ENCODE measurements around the gene CACNB2.

Gene CACNB2

GRCh38 chr10:18350340-18350739 is 210.1 kb downstream of the CACNB2 start:
- no peak for DNase-seq

DNA sequence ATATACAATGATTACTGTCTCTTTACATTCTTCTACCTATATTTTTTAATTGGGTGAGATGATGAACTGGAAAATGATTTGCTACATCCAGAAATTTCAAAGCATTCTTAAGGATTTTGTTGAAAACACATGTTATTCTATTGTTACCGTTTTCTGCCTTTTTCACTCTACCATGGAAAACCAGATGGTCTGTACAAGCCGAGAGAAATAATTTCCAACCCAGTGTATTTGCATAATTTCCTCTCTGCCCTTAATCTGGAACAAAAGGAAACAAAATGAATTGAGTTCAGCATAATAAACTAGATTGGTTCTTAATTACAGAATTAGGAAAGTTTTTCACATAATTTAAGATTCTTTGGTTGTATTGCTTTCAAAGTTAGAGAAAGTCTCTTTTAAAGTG is 211.2 kb downstream of the CACNB2 start:
- DNase-seq, result no peak

DNA sequence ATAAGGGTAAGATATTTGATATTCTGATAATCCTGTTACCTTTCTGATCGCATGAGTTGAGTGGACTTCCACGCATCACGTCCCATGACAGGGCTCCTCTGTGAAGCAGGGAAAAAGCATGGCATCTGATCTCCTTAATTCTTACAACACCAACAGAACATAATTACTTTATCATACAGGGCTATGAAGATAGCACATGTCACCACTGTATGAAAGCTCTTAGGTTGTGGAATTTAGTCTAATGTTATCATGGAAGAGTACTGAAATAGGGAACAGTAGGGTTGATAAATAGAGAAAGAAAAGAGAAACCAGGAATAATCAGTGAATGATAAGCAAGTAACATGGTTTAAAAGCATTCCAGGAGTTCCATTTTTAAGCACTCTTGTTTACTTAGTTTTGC is 212.0 kb downstream of the CACNB2 start:
- no peak for DNase-seq

DNA sequence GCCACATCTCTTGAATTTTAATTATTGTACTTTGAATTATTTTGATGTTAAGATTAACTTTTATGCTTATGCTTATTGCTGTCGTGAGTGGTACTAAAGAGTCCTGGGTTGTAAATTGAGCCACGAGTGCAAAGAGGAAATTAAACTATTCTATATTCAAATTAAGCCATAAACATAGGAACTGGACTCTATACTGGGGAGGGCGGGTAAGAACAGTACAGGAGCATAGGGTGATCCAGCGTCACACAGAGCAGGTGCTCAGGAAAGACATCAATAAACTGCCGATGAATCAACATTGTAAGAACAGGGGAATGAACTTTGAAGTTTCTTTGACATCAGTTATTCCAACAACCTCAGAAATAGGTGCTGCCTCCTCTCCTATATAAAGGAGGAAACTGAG is 219.6 kb downstream of the CACNB2 start:
- DNase-seq, result no peak

DNA sequence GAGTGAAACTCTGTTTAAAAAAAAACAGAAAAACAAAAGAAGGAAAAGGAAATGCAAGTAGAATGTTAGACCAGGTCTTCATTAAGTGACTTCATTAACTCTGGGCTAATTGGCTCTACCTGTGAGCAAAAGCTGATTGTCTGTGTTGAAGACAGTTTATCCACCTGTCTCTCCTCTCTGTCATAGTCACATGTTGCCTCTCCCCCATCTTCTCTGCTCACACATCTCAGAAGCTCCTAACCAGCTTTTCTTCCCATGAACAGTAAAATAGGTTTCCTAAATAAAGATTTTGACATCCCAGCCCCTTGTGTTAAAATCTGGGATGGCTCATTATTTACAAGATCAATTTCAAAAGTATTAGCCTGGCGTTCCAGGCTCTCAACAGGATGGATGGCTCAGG is 222.7 kb downstream of the CACNB2 start:
- no peak for DNase-seq

DNA sequence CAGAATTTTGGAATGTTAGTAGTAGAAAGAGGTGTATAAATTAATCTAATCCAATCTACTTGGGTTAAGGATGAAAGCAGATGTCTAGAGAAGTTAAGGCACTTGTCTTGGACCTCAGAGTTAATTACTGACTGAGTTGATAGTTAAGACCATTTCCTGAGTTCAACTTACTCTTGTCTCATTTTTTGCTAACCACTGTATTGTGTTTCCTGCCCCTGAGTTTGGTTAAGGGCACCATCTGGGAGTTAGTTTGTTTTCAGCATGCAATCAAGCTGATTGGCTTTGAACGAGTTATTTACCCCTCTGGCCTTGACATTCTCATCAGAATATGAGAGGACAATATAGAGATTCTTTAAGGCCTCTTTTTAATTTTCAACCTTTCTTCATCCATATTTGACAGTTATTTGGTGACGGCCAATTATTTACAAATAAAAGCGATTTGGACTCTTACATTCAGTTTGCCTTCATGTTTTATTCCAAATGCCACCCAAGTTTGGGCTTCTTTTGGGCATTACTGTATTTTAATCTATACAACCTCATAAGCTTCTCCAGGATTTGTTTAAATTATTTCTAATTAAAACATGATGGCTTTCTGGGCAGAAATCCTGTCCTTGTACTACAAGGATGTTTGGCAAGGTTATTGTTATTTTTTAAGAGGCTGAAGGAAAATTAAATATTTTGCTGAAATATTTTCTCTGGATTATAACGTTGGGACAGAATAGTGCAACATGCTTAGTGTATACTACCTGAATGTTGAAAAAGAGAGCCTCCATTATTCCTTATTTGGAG is 225.0 kb downstream of the CACNB2 start:
- DNase-seq, result no peak

DNA sequence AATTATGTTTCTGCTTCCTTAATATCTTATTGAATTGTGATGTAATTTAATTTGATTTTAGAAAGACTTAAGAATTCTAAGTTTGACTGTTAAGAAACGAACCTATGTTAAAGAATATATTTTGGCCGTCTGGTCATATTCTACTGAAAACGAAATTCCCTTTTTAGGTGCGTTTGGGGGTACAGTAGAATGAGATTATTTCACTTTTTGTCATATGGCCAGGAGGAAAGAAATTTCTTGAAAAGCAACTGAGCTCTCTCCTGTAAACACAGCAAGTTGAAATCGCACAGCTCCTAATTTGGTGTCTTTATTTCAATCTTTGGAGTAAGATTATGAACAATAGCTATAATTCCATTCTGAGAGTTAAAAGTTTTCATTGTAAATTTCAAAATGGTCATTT is 227.6 kb downstream of the CACNB2 start:
- DNase-seq, result no peak

DNA sequence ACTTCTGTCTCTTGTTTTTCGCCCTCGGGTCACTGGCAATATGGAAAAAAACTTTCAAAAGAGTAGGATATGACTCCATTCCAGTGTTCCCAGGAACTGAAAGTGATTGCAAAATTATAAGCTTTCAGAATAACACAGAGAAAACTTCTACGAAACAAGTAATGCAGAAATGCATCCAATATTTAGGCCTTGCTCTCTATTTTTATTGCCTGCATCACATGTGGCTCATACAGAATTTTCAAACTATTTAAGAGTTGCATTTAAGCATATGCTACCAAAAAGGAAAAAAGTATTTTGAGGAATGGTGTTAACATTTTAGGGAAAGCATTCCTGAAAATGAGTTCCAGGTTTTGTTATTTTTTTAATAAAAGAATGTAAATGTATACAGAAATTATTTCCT is 228.0 kb downstream of the CACNB2 start:
- peak; percentile 11 for DNase-seq

GRCh38 chr10:18368682-18369081 is 228.5 kb downstream of the CACNB2 start:
- DNase-seq, result peak; percentile 50

- peak; percentile 3 for DNase-seq
Observed at GRCh38 chr10:18369859-18370473, 229.7 kb downstream of the CACNB2 start.

- DNase-seq, result no peak
Observed at GRCh38 chr10:18376650-18377049, 236.4 kb downstream of the CACNB2 start.

DNA sequence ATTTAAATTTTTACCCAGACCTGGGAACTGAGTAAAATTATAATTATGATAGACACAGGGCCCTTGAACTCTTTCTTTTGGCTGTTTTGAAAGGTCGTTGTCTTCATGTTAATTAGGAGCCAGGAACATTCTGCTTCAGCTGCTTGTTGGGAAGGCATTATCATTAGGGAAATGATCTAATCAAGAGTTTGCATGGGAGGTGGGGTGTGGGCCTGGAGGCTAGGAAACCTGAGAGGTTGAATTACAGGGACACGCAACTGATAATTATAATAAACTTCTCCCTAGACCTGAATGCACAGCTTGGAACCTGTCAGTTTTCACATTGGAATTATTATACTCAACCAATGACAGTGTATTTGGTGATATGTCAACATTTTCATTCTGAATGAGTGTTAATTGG is 237.7 kb downstream of the CACNB2 start:
- no peak for DNase-seq

DNA sequence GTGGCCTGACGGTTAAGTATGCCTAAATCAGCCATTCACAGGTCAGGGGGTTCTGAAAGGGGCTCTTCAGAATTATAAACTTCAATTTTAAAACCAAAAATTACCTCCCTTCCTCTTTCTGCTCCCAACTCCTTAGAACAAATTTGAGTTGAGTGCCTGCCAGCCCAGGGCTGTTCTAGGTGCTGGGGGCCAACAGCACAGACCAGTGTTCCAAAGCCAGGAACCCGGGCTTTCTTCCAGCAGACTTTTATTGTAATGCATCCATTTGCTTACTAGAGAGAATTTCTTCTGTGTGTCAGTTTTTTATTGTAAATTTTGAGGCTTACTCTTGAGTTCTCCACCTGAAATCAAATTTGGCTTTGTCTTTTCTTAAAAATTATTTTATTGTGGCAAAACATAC is 238.5 kb downstream of the CACNB2 start:
- no peak for DNase-seq

GRCh38 chr10:18381679-18382078 is 241.5 kb downstream of the CACNB2 start:
- no peak for DNase-seq

- DNase-seq, result no peak
Observed at GRCh38 chr10:18397906-18398305, 257.7 kb downstream of the CACNB2 start.

DNA sequence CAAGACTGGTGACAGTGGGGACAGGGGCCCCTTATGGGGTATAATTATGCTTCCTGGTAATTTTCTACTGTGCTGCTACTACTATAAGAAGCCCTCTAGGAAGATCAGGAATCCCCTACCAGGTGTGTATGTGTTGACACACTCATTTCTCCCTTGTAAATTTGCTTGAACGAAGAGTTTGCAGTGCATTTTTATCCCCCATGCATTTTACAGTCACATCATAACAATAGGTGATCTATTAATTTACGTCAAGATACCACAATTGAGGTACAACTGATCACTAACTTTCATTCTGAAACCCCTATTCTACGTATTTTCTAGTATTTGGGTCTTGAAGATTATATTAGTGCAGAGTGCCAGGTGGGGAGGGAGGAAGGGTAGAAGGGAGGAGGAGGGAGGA is 258.9 kb downstream of the CACNB2 start:
- no peak for DNase-seq

- no peak for DNase-seq
Observed at GRCh38 chr10:18400201-18400905, 260.1 kb downstream of the CACNB2 start.

GRCh38 chr10:18400906-18401245 is 260.7 kb downstream of the CACNB2 start:
- no peak for DNase-seq

DNA sequence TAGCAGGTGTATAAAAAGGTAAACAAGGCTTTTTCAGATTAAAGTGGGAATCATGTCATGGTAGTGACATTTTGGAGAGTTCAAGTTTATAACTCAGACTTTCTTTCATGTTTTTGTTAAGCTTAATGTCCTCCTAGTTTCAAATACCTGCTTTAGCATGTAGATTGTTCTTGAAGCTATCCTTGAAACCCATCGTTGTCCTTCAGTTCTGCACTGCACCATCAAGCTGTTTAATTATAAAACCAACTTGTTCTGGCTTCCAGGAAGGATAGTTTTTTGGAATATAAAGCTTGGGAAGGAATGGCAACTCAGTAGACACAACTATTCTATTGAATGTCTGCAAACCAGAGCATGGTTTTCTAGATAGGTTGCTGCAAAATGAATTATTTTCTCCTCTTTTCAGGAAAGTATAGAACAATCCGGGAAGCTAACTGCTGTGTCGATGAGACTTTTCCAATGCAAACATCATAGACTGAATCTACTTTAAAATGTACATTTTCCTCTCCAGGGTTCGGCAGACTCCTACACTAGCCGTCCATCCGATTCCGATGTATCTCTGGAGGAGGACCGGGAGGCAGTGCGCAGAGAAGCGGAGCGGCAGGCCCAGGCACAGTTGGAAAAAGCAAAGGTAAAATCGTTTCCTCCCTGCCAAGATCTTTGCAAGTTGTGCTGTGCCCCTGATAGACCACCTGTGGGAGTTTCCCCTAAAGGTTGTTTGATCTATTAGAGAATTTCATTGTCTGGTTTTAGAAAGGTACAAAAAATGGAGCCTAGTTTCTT is 261.4 kb downstream of the CACNB2 start:
- no peak for DNase-seq

GRCh38 chr10:18402853-18403252 is 262.6 kb downstream of the CACNB2 start:
- peak; percentile 27 for DNase-seq

DNA sequence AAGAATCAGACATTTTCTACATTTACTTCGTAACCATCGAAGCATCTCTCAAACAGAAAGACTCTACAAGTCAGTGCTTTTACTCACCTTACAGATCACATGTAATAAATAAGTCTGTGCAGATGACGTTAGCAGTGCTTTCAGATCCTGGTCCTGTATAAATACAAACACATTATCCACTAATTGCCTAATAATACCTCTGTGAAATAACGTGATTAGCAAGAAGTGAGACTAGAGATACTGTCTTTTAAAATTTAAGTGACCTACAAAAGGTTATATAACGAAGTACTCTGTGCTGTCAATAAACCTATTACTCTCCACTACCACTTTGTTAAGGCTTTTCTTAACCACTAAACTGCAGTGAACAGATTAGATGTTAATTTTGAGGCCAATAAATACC is 264.3 kb downstream of the CACNB2 start:
- DNase-seq, result no peak

GRCh38 chr10:18406136-18406535 is 265.9 kb downstream of the CACNB2 start:
- no peak for DNase-seq

GRCh38 chr10:18409599-18410397 is 269.6 kb downstream of the CACNB2 start:
- no peak for DNase-seq

Data from fibroblast of upper back skin (primary cell).